Neural cell (in vitro differentiated cells): Measurements from ENCODE around the gene ZNF287. TPM values are rescaled to one million over a fixed set of nuclear protein-coding genes. Genes with fewer than 3 reads are reported as not detected.
"Not testable (repeated sequence)": the region's sequence is repeated elsewhere in the genome, so short reads cannot be mapped to it uniquely, and the experiment has no call there.

Source experiments
- H2AFZ ChIP-seq: fragments of 200-600, 300-800 bp; sonication (generic), shearing (Covaris generic); 2 replicates; pipeline ENCODE4 v1.6.0; 2014; ENCODE audit warnings: low read depth, mild to moderate bottlenecking, antibody characterized with exemption, low read length, moderate library complexity
- H3F3A ChIP-seq: fragments of 200-600 bp; shearing (Covaris generic); 2 replicates; pipeline ENCODE4 v1.6.1; 2016; ENCODE audit warnings: mild to moderate bottlenecking, moderate library complexity, mixed read lengths, antibody characterized with exemption, low read length; ENCODE audit not compliant: insufficient read depth, poor library complexity, severe bottlenecking
- H3K27ac ChIP-seq: fragments of 200-600, 300-800 bp; sonication (generic), shearing (Covaris generic); 2 replicates; pipeline ENCODE4 v1.5.1; 2014; ENCODE audit warnings: mild to moderate bottlenecking, low read length, moderate library complexity
- H3K27me3 ChIP-seq: fragments of 300-800, 200-600 bp; sonication (generic), shearing (Covaris generic); 2 replicates; pipeline ENCODE4 v1.6.0; 2014; ENCODE audit warnings: mild to moderate bottlenecking, low read depth, low read length, moderate library complexity; ENCODE audit not compliant: insufficient read depth
- H3K36me3 ChIP-seq: fragments of 300-800, 200-600 bp; sonication (generic), shearing (Covaris generic); 2 replicates; pipeline ENCODE4 v1.5.1; 2014; ENCODE audit warnings: mild to moderate bottlenecking, antibody characterized with exemption, low read length, moderate library complexity; ENCODE audit not compliant: insufficient read depth
- H3K4me2 ChIP-seq: fragments of 300-800, 200-600 bp; sonication (generic), shearing (Covaris generic); 2 replicates; pipeline ENCODE4 v1.6.0; 2014; ENCODE audit warnings: mild to moderate bottlenecking, low read length
- H3K4me3 ChIP-seq: fragments of 300-800, 200-600 bp; sonication (generic), shearing (Covaris generic); 2 replicates; pipeline ENCODE4 v1.5.1; 2014; ENCODE audit warnings: mild to moderate bottlenecking, low read length, moderate library complexity
- H3K79me2 ChIP-seq: fragments of 200-600 bp; shearing (Covaris generic); replicated peaks from 2 replicates; pipeline ENCODE4 v1.6.0; 2014; ENCODE audit warnings: mild to moderate bottlenecking, low read length, moderate library complexity; ENCODE audit not compliant: insufficient read depth
- H3K9ac ChIP-seq: fragments of 300-800, 200-600 bp; sonication (generic), shearing (Covaris generic); 2 replicates; pipeline ENCODE4 v1.6.1; 2016; ENCODE audit warnings: mild to moderate bottlenecking, low read length, mixed read lengths
- H3K9me2 ChIP-seq: fragments of 200-600 bp; shearing (Covaris generic); 2 replicates; pipeline ENCODE4 v1.6.1; 2016; ENCODE audit warnings: mild to moderate bottlenecking, low read length, mixed read lengths; ENCODE audit not compliant: insufficient read depth
- H3K9me3 ChIP-seq: fragments of 200-600, 300-800 bp; sonication (generic), shearing (Covaris generic); 2 replicates; pipeline ENCODE4 v1.6.1; 2016; ENCODE audit warnings: mild to moderate bottlenecking, mixed run types, low read length, moderate library complexity, mixed read lengths
- H4K20me1 ChIP-seq: fragments of 200-600 bp; shearing (Covaris generic); 2 replicates; pipeline ENCODE4 v1.6.1; 2016; ENCODE audit warnings: mild to moderate bottlenecking, mixed run types; ENCODE audit not compliant: insufficient read depth
- EP300 ChIP-seq: fragments of 450-650 bp; conservative IDR thresholded peaks from 2 replicates; pipeline ENCODE4 v1.6.1; 2014; ENCODE audit warnings: antibody characterized with exemption, mild to moderate bottlenecking, moderate library complexity; ENCODE audit not compliant: poor library complexity, severe bottlenecking
- EZH2 ChIP-seq: fragments of 200-600, 300-800 bp; shearing (Covaris generic), sonication (generic); IDR thresholded peaks from 2 replicates; pipeline ENCODE4 v1.6.1; 2014; ENCODE audit warnings: antibody characterized with exemption, low read length, borderline replicate concordance, mild to moderate bottlenecking; ENCODE audit not compliant: insufficient read depth, poor library complexity, severe bottlenecking
- MXI1 ChIP-seq: fragments of 450-650 bp; conservative IDR thresholded peaks from 2 replicates; pipeline ENCODE4 v1.6.1; 2014; ENCODE audit warnings: antibody characterized with exemption, mild to moderate bottlenecking; ENCODE audit not compliant: poor library complexity, severe bottlenecking
- POLR2AphosphoS5 ChIP-seq: IDR thresholded peaks from 2 replicates; pipeline ENCODE4 v1.6.1; 2012
- RAD21 ChIP-seq: fragments of 450-650 bp; conservative IDR thresholded peaks from 2 replicates; pipeline ENCODE4 v1.6.1; 2014; ENCODE audit warnings: antibody characterized with exemption, mild to moderate bottlenecking, moderate library complexity
- SMC3 ChIP-seq: fragments of 450-650 bp; conservative IDR thresholded peaks from 2 replicates; pipeline ENCODE4 v1.6.1; 2014; ENCODE audit warnings: antibody characterized with exemption, mild to moderate bottlenecking, moderate library complexity; ENCODE audit not compliant: poor library complexity
- TAF1 ChIP-seq: IDR thresholded peaks from 2 replicates; pipeline ENCODE4 v1.6.1; 2012; ENCODE audit warnings: low read depth
- polyA plus RNA-seq: library from polyadenylated mRNA; depleted of rRNA; stranded (reverse); fragments of >200 nt; gene quantifications from 2 replicates; pipeline ENCODE4 v1.2.3, GENCODE V29; 2014
- TF ChIP-seq, protein P1 (sequence below): fragments of 450-650 bp; IDR thresholded peaks from 2 replicates; pipeline ENCODE4 v1.5.1; 2014; ENCODE audit warnings: antibody characterized with exemption, mild to moderate bottlenecking, moderate library complexity; ENCODE audit not compliant: poor library complexity, severe bottlenecking
- TF ChIP-seq, protein P2 (sequence below): IDR thresholded peaks from 2 replicates; pipeline ENCODE4 v1.6.1; 2012; ENCODE audit warnings: borderline replicate concordance

Gene ZNF287
- polyA plus RNA-seq, 1 donor from 2014 or later = 12.6 TPM

DNA sequence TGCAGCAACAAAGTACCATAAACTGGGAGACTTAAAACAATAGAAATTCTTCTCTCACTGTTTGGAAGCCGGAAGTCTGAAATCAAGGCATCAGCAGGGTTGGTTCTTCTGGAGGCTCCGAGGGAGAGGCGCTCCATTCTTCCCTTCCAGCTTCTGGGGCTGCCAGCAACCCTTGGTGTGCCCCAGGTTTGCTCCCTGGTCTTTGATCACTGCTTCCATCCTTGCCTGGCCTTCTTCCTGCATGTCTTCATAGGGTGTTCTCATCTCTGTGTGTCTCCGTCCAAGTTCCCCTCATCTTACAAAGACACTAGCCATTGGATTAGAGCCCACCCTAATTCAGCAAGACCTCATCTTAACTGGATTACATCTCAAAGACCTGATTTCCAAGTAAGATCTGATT, 41.7 kb downstream of the ZNF287 start:
- Histone ChIP-seq H3K27me3 (no peaks in the 10 kb centered on the region), H3K36me3 (no peaks in the 10 kb centered on the region), H3K9me2 (no peaks in the 10 kb centered on the region), H4K20me1 (no peaks in the 10 kb centered on the region), H3K79me2 (no peaks in the 10 kb centered on the region), H2AFZ (no peak overlapping the region), H3F3A (no peaks in the 10 kb centered on the region), H3K9me3 (no peaks in the 10 kb centered on the region), H3K9ac (no peak overlapping the region), H3K4me3 (no peak overlapping the region), H3K27ac (no peak overlapping the region), H3K4me2 (no peak overlapping the region)
- no peak for TF ChIP-seq EP300
- no peak for TF ChIP-seq SMC3
- TF ChIP-seq RAD21 = no peak
- no peak for TF ChIP-seq POLR2AphosphoS5

DNA sequence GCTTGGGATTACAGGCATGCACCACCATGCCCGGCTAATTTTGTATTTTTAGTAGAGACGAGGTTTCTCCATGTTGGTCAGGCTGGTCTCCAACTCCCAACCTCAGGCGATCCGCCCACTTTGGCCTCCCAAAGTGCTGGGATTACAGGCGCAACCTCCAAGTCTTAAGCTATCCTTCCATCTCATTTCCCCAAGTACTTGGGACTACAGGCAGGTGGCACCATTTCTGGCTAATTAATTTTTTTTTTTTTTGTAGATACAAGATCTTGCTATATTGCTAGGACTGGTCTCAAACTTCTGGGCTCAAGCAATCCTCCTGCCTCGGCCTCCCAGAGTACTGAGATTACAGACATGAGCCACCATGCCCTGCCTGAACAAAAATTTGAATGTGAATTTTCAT, 43.4 kb downstream of the ZNF287 start:
- not testable (repeated sequence) for H3K27ac ChIP-seq, H3K36me3 ChIP-seq, H3K4me2 ChIP-seq, H4K20me1 ChIP-seq, H3K4me3 ChIP-seq, H3K27me3 ChIP-seq, H3F3A ChIP-seq, H3K9me2 ChIP-seq, H3K79me2 ChIP-seq, H2AFZ ChIP-seq, H3K9ac ChIP-seq, H3K9me3 ChIP-seq

DNA sequence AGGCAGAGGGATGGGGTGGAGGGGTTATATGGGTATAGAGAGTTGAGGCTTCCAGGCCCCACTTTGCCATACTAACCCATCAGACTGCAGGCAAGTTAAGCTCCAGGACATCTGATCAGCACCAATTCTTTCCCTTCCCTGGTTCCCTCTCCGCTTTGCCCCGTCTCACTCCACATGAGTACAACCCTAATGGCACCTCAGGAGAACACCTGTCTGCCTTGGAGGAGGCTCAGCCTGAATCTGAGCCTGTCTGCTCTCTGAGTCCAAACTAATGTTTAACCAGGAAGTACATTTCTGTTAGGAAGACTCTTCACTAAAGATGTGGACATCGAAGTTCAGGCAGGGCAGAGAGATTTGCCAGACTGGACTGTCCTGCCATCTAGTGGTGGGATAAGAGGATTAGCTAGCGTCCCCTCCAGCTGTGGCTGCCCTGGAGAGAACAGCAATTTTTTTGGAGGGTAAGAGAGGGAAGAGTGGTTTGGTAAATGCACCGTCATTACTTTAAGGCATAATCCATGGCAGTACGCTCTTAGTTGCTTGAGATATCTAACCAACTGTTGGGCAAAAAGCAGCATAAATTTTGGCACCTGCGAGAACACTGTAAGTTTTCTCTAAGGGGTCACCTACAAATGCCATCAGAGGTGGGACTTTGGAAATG, 47.8 kb downstream of the ZNF287 start:
- no peak for TF ChIP-seq EP300
- peak; percentile 83 for TF ChIP-seq SMC3
- TF ChIP-seq, protein P1, sequence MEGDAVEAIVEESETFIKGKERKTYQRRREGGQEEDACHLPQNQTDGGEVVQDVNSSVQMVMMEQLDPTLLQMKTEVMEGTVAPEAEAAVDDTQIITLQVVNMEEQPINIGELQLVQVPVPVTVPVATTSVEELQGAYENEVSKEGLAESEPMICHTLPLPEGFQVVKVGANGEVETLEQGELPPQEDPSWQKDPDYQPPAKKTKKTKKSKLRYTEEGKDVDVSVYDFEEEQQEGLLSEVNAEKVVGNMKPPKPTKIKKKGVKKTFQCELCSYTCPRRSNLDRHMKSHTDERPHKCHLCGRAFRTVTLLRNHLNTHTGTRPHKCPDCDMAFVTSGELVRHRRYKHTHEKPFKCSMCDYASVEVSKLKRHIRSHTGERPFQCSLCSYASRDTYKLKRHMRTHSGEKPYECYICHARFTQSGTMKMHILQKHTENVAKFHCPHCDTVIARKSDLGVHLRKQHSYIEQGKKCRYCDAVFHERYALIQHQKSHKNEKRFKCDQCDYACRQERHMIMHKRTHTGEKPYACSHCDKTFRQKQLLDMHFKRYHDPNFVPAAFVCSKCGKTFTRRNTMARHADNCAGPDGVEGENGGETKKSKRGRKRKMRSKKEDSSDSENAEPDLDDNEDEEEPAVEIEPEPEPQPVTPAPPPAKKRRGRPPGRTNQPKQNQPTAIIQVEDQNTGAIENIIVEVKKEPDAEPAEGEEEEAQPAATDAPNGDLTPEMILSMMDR = peak; percentile 84
- TF ChIP-seq MXI1 = no peak
- TF ChIP-seq RAD21 = peak; percentile 87
- Histone ChIP-seq H3K4me3 (no peak overlapping the region), H3F3A (no peaks in the 10 kb centered on the region), H3K9me3 (no peaks in the 10 kb centered on the region), H4K20me1 (no peaks in the 10 kb centered on the region), H2AFZ (no peak overlapping the region), H3K36me3 (no peaks in the 10 kb centered on the region), H3K27me3 (no peaks in the 10 kb centered on the region), H3K9me2 (no peaks in the 10 kb centered on the region), H3K79me2 (no peaks in the 10 kb centered on the region), H3K27ac (no peak overlapping the region), H3K4me2 (no peak overlapping the region), H3K9ac (no peak overlapping the region)

DNA sequence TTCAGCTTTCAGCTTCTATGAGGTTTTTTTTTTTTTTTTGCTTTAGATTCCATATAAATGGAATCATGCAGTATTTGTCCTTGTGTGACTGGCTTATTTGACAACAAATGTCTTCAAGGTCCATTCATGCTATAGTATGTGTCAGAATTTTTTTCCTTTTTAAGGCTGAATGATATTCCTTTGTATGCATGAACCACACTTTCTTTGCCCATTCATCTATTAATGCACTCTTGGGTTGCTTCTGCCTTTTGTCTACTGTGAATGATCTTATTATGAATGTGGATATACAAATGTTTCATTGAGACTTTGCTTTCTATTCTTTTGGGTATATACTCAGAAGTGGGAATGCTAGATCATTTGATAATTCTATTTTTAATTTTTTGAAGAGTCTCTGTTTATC, 50.0 kb downstream of the ZNF287 start:
- Histone ChIP-seq H3K9me2 (no peaks in the 10 kb centered on the region), H3K9me3 (no peaks in the 10 kb centered on the region), H3K27me3 (no peaks in the 10 kb centered on the region), H3K4me3 (no peak overlapping the region), H3K79me2 (no peaks in the 10 kb centered on the region), H3K4me2 (no peak overlapping the region), H3F3A (no peaks in the 10 kb centered on the region), H3K9ac (no peak overlapping the region), H4K20me1 (no peaks in the 10 kb centered on the region), H2AFZ (no peak overlapping the region), H3K36me3 (no peaks in the 10 kb centered on the region), H3K27ac (no peak overlapping the region)
- TF ChIP-seq, protein P2, sequence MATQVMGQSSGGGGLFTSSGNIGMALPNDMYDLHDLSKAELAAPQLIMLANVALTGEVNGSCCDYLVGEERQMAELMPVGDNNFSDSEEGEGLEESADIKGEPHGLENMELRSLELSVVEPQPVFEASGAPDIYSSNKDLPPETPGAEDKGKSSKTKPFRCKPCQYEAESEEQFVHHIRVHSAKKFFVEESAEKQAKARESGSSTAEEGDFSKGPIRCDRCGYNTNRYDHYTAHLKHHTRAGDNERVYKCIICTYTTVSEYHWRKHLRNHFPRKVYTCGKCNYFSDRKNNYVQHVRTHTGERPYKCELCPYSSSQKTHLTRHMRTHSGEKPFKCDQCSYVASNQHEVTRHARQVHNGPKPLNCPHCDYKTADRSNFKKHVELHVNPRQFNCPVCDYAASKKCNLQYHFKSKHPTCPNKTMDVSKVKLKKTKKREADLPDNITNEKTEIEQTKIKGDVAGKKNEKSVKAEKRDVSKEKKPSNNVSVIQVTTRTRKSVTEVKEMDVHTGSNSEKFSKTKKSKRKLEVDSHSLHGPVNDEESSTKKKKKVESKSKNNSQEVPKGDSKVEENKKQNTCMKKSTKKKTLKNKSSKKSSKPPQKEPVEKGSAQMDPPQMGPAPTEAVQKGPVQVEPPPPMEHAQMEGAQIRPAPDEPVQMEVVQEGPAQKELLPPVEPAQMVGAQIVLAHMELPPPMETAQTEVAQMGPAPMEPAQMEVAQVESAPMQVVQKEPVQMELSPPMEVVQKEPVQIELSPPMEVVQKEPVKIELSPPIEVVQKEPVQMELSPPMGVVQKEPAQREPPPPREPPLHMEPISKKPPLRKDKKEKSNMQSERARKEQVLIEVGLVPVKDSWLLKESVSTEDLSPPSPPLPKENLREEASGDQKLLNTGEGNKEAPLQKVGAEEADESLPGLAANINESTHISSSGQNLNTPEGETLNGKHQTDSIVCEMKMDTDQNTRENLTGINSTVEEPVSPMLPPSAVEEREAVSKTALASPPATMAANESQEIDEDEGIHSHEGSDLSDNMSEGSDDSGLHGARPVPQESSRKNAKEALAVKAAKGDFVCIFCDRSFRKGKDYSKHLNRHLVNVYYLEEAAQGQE = no peak
- TF ChIP-seq, protein P1 = no peak
- TF ChIP-seq MXI1 (no peak), POLR2AphosphoS5 (no peak), EZH2 (no peak), TAF1 (no peak), SMC3 (no peak), RAD21 (no peak), EP300 (no peak)
